SU-DHL-6 (cell line): ENCODE measurements around the gene ASPHD1.

Experiments
- EZH2phosphoT487 ChIP-seq: fragments of 200-600 bp; sonication (generic), shearing (Covaris generic); conservative IDR thresholded peaks from 2 replicates; pipeline ENCODE4 v1.6.1; 2018; ENCODE audit warnings: mild to moderate bottlenecking, antibody characterized with exemption, low read length, moderate library complexity, mixed read lengths
- TF ChIP-seq, protein P1 (sequence below): fragments of 200-600 bp; sonication (generic); IDR thresholded peaks from one replicate; pipeline ENCODE4 v1.5.1; 2017; ENCODE audit warnings: antibody characterized with exemption, mild to moderate bottlenecking, low read length, moderate library complexity; ENCODE audit not compliant: insufficient read depth, poor library complexity, severe bottlenecking

DNA sequence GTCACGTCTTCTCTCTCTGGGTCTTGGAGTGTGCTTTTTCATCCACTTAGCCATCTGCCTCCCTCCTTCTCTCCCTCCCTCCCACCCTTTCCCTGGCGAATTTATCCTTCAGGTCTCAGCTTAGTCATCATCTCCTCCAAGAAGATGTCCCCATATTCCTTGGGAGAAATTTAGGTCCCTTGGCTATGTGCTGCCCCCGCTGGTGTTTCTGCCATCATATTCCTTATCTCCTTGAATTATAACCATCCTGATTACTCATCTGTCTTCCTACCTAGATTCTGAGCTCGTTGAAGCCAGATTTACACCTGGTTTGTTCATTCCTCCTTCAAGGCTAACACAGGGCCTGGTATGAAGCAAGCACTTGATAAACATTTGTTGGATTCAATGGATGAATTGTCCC is 5.9 kb upstream of the ASPHD1 start:
- TF ChIP-seq, protein P1, sequence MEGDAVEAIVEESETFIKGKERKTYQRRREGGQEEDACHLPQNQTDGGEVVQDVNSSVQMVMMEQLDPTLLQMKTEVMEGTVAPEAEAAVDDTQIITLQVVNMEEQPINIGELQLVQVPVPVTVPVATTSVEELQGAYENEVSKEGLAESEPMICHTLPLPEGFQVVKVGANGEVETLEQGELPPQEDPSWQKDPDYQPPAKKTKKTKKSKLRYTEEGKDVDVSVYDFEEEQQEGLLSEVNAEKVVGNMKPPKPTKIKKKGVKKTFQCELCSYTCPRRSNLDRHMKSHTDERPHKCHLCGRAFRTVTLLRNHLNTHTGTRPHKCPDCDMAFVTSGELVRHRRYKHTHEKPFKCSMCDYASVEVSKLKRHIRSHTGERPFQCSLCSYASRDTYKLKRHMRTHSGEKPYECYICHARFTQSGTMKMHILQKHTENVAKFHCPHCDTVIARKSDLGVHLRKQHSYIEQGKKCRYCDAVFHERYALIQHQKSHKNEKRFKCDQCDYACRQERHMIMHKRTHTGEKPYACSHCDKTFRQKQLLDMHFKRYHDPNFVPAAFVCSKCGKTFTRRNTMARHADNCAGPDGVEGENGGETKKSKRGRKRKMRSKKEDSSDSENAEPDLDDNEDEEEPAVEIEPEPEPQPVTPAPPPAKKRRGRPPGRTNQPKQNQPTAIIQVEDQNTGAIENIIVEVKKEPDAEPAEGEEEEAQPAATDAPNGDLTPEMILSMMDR = no peak
- no peak for TF ChIP-seq EZH2phosphoT487
